Lower lobe of right lung (tissue), 2 donors: ENCODE results near the gene TPM4. TPM values are rescaled to one million over a fixed set of nuclear protein-coding genes. Genes with fewer than 3 reads are reported as not detected.
"Not testable (repeated sequence)": the region's sequence is repeated elsewhere in the genome, so short reads cannot be mapped to it uniquely, and the experiment has no call there.

Experiments
- ATAC-seq, 2 donors: fragments of 200-7000 bp; cut with Tn5 transposase; one replicate each; pipeline ENCODE4 v1.9.1; 2020 to 2022; ENCODE audit warnings: mild to moderate bottlenecking in 2 of 2, moderate library complexity in 2 of 2
- DNase-seq: peaks from one replicate; pipeline ENCODE4 v3.0.0-alpha.2; 2020
- H3K27ac ChIP-seq: fragments of 200-600 bp; one replicate; pipeline ENCODE4 v1.8.0; 2022
- H3K27me3 ChIP-seq: fragments of 200-600 bp; one replicate; pipeline ENCODE4 v1.8.0; 2022; ENCODE audit warnings: low read depth
- H3K36me3 ChIP-seq: fragments of 200-600 bp; one replicate; pipeline ENCODE4 v1.8.0; 2022; ENCODE audit warnings: mild to moderate bottlenecking
- H3K4me1 ChIP-seq: fragments of 200-600 bp; one replicate; pipeline ENCODE4 v1.8.0; 2022
- H3K4me3 ChIP-seq: fragments of 200-600 bp; one replicate; pipeline ENCODE4 v1.8.0; 2022; ENCODE audit warnings: mild to moderate bottlenecking
- H3K9me3 ChIP-seq: fragments of 200-600 bp; one replicate; pipeline ENCODE4 v1.8.0; 2022
- CTCF ChIP-seq: fragments of 200-600 bp; IDR thresholded peaks from one replicate; pipeline ENCODE4 v1.8.0; 2022; ENCODE audit warnings: antibody characterized with exemption, mild to moderate bottlenecking
- intact Hi-C: fragments of 100-400 bp; cut with DNase I; formaldehyde crosslinking; loops from one replicate; pipeline ENCODE4 v1.11.0; 2022
- total RNA-seq: library from RNA; stranded (reverse); fragmentation: NEBNext Ultra II Directional; extraction: Animal tissue kit (Norgen Biotek cat#: 25700); gene quantifications from one replicate; pipeline ENCODE4 v1.2.1, GENCODE V29; 2021
- donor health status: DM: no; HTN: yes; CAD: no; lungs with severe emphysema.

Gene TPM4
- total RNA-seq, 1 donor from 2014 or later, result 319 TPM

GRCh38 chr19:16096280-16096855, 20.1 kb downstream of the TPM4 start:
- Histone ChIP-seq H3K4me3 (no peak overlapping the region), H3K27ac (peak overlapping the region; percentile 53)

GRCh38 chr19:16098416-16098768, 22.1 kb downstream of the TPM4 start:
- intact Hi-C loops, result no loop called here
- Histone ChIP-seq H3K36me3 (peaks cover 100% of the 10 kb centered on the region), H3K27ac (peak overlapping the region; percentile 21), H3K27me3 (no peaks in the 10 kb centered on the region), H3K9me3 (no peaks in the 10 kb centered on the region), H3K4me3 (no peak overlapping the region), H3K4me1 (peaks cover 23% of the 10 kb centered on the region)
- no peak for DNase-seq
- no peak for TF ChIP-seq CTCF
- no peak for ATAC-seq

More at GRCh38 chr19:16096280-16096855, 20.1 kb downstream of the TPM4 start:
- no peak for TF ChIP-seq CTCF
- DNase-seq (no peak), ATAC-seq (no peak)
- Histone ChIP-seq H3K27me3 (no peaks in the 10 kb centered on the region), H3K4me1 (peaks cover 23% of the 10 kb centered on the region), H3K36me3 (peaks cover 100% of the 10 kb centered on the region), H3K9me3 (no peaks in the 10 kb centered on the region)
- intact Hi-C loops, result no loop called here

- Histone ChIP-seq H3K27ac (no peak overlapping the region), H3K4me1 (peaks cover 21% of the 10 kb centered on the region), H3K4me3 (no peak overlapping the region), H3K36me3 (peaks cover 100% of the 10 kb centered on the region), H3K9me3 (no peaks in the 10 kb centered on the region), H3K27me3 (no peaks in the 10 kb centered on the region)
- no peak for TF ChIP-seq CTCF
- ATAC-seq (no peak), DNase-seq (no peak)
- intact Hi-C loops, result no loop called here
Observed at GRCh38 chr19:16098821-16099220, 22.5 kb downstream of the TPM4 start.

GRCh38 chr19:16099314-16099965, 23.1 kb downstream of the TPM4 start:
- DNase-seq, H3K4me3 ChIP-seq: not testable (repeated sequence)

GRCh38 chr19:16100524-16100923, 24.2 kb downstream of the TPM4 start:
- DNase-seq (no peak), ATAC-seq (no peak)
- no peak for TF ChIP-seq CTCF
- H3K27ac ChIP-seq, result no peak overlapping the region
- H3K36me3 ChIP-seq, result peaks cover 94% of the 10 kb centered on the region
- H3K27me3 ChIP-seq, result no peaks in the 10 kb centered on the region
- intact Hi-C loops, result no loop called here
- H3K4me3 ChIP-seq, result no peak overlapping the region
- H3K4me1 ChIP-seq, result peaks cover 12% of the 10 kb centered on the region
- H3K9me3 ChIP-seq, result no peaks in the 10 kb centered on the region

More at GRCh38 chr19:16099314-16099965, 23.1 kb downstream of the TPM4 start:
- H3K27me3 ChIP-seq, H3K9me3 ChIP-seq, H3K27ac ChIP-seq, intact Hi-C loops, ATAC-seq: not testable (repeated sequence)
- Histone ChIP-seq H3K4me1 (peaks cover 15% of the 10 kb centered on the region), H3K36me3 (peaks cover 100% of the 10 kb centered on the region)

GRCh38 chr19:16104722-16105121, 28.4 kb downstream of the TPM4 start:
- DNase-seq (no peak), ATAC-seq (no peak)
- no peaks in the 10 kb centered on the region for H3K27me3 ChIP-seq
- H3K4me3 ChIP-seq, result no peak overlapping the region
- intact Hi-C loops, result no loop called here
- no peak overlapping the region for H3K27ac ChIP-seq
- TF ChIP-seq CTCF, result no peak
- peaks cover 52% of the 10 kb centered on the region for H3K36me3 ChIP-seq
- H3K4me1 ChIP-seq, result peaks cover 5% of the 10 kb centered on the region
- no peaks in the 10 kb centered on the region for H3K9me3 ChIP-seq
